HG03103 (cell line): ENCODE data around the gene GMDS.

Experiments
- ATAC-seq: cut with Tn5 transposase; IDR thresholded peaks from one replicate; pipeline ENCODE4 v1.9.1; 2021; ENCODE audit warnings: low read depth; ENCODE audit not compliant: unreplicated experiment

GMDS gene

GRCh38 chr6:1576166-1576565 is 669.2 kb downstream of the GMDS start:
- ATAC-seq = no peak

GRCh38 chr6:1575210-1576041 is 670.0 kb downstream of the GMDS start:
- ATAC-seq = no peak

- no peak for ATAC-seq
Observed at GRCh38 chr6:1574890-1575209, 670.6 kb downstream of the GMDS start.

GRCh38 chr6:1574083-1574761 is 671.2 kb downstream of the GMDS start:
- no peak for ATAC-seq
